Right lobe of liver (tissue), 6 donors: ENCODE measurements around the gene ANXA4. TPM values are rescaled to one million over a fixed set of nuclear protein-coding genes. Genes with fewer than 3 reads are reported as not detected.

ENCODE experiments used
- ATAC-seq, 4 donors: fragments of 200-7000 bp; cut with Tn5 transposase; one replicate each; pipeline ENCODE4 v1.9.1; 2020; ENCODE audit warnings: mild to moderate bottlenecking in 4 of 4, moderate library complexity in 4 of 4
- DNase-seq, 3 donors: peaks; one replicate each; pipeline ENCODE4 v3.0.0-alpha.2; 2020
- H3K27ac ChIP-seq, 3 donors: fragments of 200-600 bp; one replicate each; pipeline ENCODE4 v1.8.0; 2022
- H3K27me3 ChIP-seq, 2 donors: fragments of 200-600 bp; one replicate each; pipeline ENCODE4 v1.8.0; 2022
- H3K36me3 ChIP-seq, 4 donors: fragments of 200-600 bp; sonication (generic) in 1 of 4; one replicate each; pipeline versions ENCODE4 v1.5.1 to v1.8.0; 2017 to 2022; ENCODE audit warnings: control low read depth in 1 of 4
- H3K4me1 ChIP-seq, 4 donors: fragments of 200-600 bp; sonication (generic) in 1 of 4; one replicate each; pipeline versions ENCODE4 v1.5.1 to v1.8.0; 2017 to 2022; ENCODE audit warnings: control low read depth in 1 of 4
- H3K4me3 ChIP-seq, 3 donors: fragments of 200-600 bp; one replicate each; pipeline ENCODE4 v1.8.0; 2022
- H3K9me3 ChIP-seq, 4 donors: fragments of 200-600 bp; sonication (generic) in 1 of 4; one replicate each; pipeline versions ENCODE4 v1.5.1 to v1.8.0; 2017 to 2022; ENCODE audit warnings: control low read depth in 1 of 4
- POLR2A ChIP-seq: fragments of 450-650 bp; IDR thresholded peaks from one replicate; pipeline ENCODE4 v1.6.1; 2017; ENCODE audit warnings: antibody characterized with exemption, mild to moderate bottlenecking
- WGBS: methylation state at CpG from one replicate; pipeline ENCODE4 v1.1.6; 2018; ENCODE audit warnings: low coverage, low lambda C conversion rate; ENCODE audit not compliant: insufficient coverage; ENCODE audit errors: missing lambda C conversion rate; 5-methylcytosine and 5-hydroxymethylcytosine counted together
- intact Hi-C, 2 donors: fragments of 100-400 bp; cut with DNase I; formaldehyde crosslinking; loops; one replicate each; pipeline versions ENCODE4 v1.11.2 to v1.14.1; 2022
- total RNA-seq, 6 experiments: library from RNA; depleted of rRNA in 2 of 6; stranded (reverse); fragments of >200 nt in 2 of 6; fragmentation: NEBNext Ultra II Directional in 3 of 6; extraction: Animal tissue kit (Norgen Biotek cat#: 25700) in 3 of 6; gene quantifications; one replicate each; pipeline versions ENCODE4 v1.1.0 to v1.2.4, GENCODE V29; 2016 to 2023
- TF ChIP-seq, protein P1 (sequence below), 4 donors: fragments of 200-600 bp in 3 of 4; fragments of 450-650 bp in 1 of 4; IDR thresholded peaks; one replicate each; pipeline versions ENCODE4 v1.5.1 to v1.8.0; 2016 to 2022; ENCODE audit warnings: antibody characterized with exemption in 4 of 4, mild to moderate bottlenecking in 2 of 4
- donor health status: DM: no; HTN: yes; CAD: no.
- donor health status: DM: no; HTN: no; CAD: no.
- donor health status: DM: no; HTN: no; CAD: no.
- donor health status: DM: no; HTN: yes; CAD: no.
- donor health status: DM: no; HTN: yes; CAD: no.

The ANXA4 gene
- total RNA-seq, 6 experiments from 2014 or later = 53.5 to 173 (median 92.1) TPM

DNA sequence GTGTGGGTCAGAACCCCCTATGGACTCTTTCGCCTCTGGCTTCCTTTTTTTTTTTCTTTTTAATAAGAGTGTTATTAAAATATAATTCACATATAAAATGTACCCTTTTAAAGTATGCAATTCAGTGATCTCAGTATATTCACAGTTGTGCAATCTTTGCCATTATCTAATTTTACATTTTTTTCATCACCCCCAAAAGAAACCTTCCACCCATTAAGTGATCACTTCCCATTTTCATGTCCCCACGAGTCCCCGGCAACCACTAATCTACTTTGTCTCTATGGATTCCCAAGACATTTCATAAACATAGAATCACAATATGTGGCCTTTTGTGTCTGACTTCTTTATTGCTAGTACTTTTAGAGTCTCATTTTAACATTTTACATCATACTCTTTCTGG, 38.7 kb upstream of the ANXA4 start:
- Histone ChIP-seq H3K9me3 (no peaks in the 10 kb centered on the region), H3K4me1 (no peaks in the 10 kb centered on the region), H3K36me3 (no peaks in the 10 kb centered on the region), H3K27me3 (no peaks in the 10 kb centered on the region), H3K27ac (no peak overlapping the region), H3K4me3 (no peak overlapping the region)
- TF ChIP-seq, protein P1, sequence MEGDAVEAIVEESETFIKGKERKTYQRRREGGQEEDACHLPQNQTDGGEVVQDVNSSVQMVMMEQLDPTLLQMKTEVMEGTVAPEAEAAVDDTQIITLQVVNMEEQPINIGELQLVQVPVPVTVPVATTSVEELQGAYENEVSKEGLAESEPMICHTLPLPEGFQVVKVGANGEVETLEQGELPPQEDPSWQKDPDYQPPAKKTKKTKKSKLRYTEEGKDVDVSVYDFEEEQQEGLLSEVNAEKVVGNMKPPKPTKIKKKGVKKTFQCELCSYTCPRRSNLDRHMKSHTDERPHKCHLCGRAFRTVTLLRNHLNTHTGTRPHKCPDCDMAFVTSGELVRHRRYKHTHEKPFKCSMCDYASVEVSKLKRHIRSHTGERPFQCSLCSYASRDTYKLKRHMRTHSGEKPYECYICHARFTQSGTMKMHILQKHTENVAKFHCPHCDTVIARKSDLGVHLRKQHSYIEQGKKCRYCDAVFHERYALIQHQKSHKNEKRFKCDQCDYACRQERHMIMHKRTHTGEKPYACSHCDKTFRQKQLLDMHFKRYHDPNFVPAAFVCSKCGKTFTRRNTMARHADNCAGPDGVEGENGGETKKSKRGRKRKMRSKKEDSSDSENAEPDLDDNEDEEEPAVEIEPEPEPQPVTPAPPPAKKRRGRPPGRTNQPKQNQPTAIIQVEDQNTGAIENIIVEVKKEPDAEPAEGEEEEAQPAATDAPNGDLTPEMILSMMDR (IDR thresholded peaks at IDR 0.05) = no peak
- no peak for DNase-seq
- 72% methylated on average over 3 of the region's 3 CpGs for WGBS
- intact Hi-C loops = no loop called here
- ATAC-seq = no peak

DNA sequence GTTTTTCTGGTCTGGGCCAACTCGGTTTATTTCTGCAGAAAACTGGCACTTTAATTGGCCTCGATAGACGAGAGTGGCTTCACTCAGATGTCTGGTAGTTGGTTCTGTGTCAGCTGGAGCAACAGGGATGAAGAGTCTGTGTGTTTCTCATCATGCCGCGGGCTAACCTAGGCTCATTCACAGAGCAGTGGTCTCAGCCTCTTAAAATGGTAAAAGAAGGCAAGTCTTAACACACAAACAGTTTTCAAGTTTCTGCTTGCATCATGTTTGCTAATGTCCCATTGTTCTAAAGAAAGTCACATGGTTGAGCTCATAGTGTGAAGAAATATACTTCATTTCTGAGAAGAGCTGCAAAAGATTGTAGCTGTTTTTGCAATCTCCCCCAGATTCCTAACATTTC, 37.5 kb upstream of the ANXA4 start:
- intact Hi-C loops = no loop called here
- Histone ChIP-seq H3K36me3 (no peaks in the 10 kb centered on the region), H3K27ac (no peak overlapping the region), H3K27me3 (no peaks in the 10 kb centered on the region), H3K9me3 (no peaks in the 10 kb centered on the region), H3K4me3 (no peak overlapping the region), H3K4me1 (no peaks in the 10 kb centered on the region)
- ATAC-seq (no peak), DNase-seq (no peak)
- WGBS = 69% methylated on average over 5 of the region's 5 CpGs
- no peak for TF ChIP-seq POLR2A

DNA sequence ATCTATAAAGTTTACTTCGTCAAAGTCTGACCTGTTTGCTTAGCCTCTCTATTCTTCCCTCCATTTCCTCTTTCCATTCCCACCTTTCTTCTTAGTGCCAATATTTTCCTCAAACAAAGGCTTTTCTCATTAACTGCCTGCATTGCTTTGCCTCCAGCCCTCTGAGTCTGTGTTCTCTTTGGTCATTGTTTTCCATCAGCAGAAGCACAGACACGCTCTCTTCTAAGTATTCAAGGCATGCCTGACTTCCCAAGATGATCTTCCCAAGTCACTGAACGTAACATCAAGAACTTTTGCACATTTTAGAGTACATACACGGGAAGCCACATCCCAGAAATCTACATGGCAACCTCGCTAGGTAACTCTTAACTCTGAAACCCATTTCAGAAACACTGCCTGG, 32.6 kb upstream of the ANXA4 start:
- 90% methylated on average over 5 of the region's 5 CpGs for WGBS
- no peaks in the 10 kb centered on the region for H3K36me3 ChIP-seq
- intact Hi-C loops = no loop called here
- DNase-seq = no peak
- TF ChIP-seq POLR2A = no peak
- TF ChIP-seq, protein P1 (IDR thresholded peaks at IDR 0.05) = no peak
- no peaks in the 10 kb centered on the region for H3K27me3 ChIP-seq
- H3K9me3 ChIP-seq = no peaks in the 10 kb centered on the region
- no peak overlapping the region for H3K4me3 ChIP-seq
- H3K27ac ChIP-seq = no peak overlapping the region
- no peaks in the 10 kb centered on the region for H3K4me1 ChIP-seq
- no peak for ATAC-seq

DNA sequence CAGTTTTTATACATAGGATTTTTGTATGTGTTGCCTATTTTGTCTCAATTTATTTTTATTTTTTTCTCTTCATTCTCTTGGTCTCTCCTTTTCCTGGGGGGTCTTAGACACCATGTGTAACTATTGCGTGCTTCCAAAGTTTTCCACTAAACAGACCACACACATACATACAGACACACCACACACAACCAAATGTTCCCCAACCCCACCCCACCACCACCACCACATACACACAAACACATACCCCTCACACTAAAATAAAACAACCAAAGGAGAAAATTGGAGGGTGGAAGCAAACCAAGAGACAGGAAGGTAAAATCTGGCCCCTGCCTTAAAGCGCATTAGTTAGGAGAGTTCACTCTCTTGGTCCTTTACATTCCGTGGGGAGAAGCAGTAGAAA, 30.0 kb upstream of the ANXA4 start:
- Histone ChIP-seq H3K9me3 (no peaks in the 10 kb centered on the region), H3K36me3 (no peaks in the 10 kb centered on the region), H3K27me3 (no peaks in the 10 kb centered on the region), H3K4me1 (no peaks in the 10 kb centered on the region), H3K4me3 (no peak overlapping the region), H3K27ac (no peak overlapping the region)
- DNase-seq (no peak), ATAC-seq (no peak)
- 90% methylated on average over 3 of the region's 3 CpGs for WGBS
- TF ChIP-seq, protein P1 (IDR thresholded peaks at IDR 0.05) = no peak
- TF ChIP-seq POLR2A = no peak
- intact Hi-C loops = loop anchor here (10.0 kb wide), 1 partner anchor 147 kb away; no protein-coding TSS in a partner anchor

DNA sequence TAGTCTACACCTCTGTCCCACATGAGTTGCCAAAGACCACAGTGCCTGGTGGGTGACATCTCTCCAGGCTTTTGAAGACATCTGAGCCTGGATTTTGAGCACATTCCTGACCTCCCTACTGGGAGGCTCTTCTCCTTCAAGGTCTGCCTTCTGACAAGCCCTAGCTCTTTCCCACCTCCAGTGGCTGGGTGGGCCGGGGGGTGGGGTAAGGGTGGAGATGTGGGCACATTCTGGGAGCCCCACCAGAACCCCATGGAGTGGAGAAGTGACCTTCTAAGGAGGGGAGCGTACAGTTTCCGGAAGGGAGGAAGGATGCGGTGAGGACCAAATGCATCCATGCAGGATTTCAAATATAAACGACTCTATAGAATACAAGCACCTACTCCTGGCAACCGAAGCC, 27.9 kb upstream of the ANXA4 start:
- intact Hi-C loops = loop anchor here (10.0 kb wide), 1 partner anchor 149 kb away; no protein-coding TSS in a partner anchor
- ATAC-seq = no peak

More for the DNA sequence above, 27.9 kb upstream of the ANXA4 start:
- Histone ChIP-seq H3K36me3 (no peaks in the 10 kb centered on the region), H3K4me3 (no peak overlapping the region), H3K4me1 (no peaks in the 10 kb centered on the region), H3K27ac (no peak overlapping the region), H3K27me3 (no peaks in the 10 kb centered on the region), H3K9me3 (no peaks in the 10 kb centered on the region)
- 86% methylated on average over 6 of the region's 6 CpGs for whole genome bisulfite sequencing
- TF ChIP-seq, protein P1 (IDR thresholded peaks at IDR 0.05) = no peak
- no peak for TF ChIP-seq POLR2A
- DNase-seq = no peak
